ENCODE data around the gene KLK3.

The KLK3 gene

DNA sequence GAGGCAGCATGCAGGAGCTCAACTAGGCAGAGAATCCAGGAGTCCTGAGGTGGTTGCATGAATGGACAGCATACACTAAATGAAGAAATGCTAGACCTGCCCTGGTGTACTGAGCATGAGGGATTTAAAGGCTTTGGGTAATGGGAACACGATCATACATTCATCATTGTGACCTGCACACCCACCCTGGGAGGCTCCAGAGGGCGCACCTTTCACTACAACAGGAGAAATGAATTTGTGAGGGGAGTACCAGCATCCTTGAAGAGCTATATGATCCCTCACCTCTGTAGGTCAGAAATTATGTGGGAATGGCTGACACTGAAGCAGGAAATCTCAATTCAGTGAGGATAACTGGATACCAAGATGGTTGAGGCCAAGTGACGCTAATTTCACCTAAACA lies 27.5 kb downstream of the KLK3 start:
- Histone ChIP-seq H3K4me3 (replicated peaks; ENCODE audit: insufficient read depth, low read length) (no peak overlapping the region), H3K27ac (replicated peaks) (no peak overlapping the region), H3K27me3 (ENCODE audit: insufficient read depth, poor library complexity, severe bottlenecking) (no peaks in the 10 kb centered on the region)
- TF ChIP-seq SPI1 (IDR thresholded peaks at IDR 0.05; ENCODE audit: borderline replicate concordance, low read depth) = no peak
- no peak for TF ChIP-seq GABPA (IDR thresholded peaks at IDR 0.05; ENCODE audit: low read depth)
- TF ChIP-seq, protein P1, sequence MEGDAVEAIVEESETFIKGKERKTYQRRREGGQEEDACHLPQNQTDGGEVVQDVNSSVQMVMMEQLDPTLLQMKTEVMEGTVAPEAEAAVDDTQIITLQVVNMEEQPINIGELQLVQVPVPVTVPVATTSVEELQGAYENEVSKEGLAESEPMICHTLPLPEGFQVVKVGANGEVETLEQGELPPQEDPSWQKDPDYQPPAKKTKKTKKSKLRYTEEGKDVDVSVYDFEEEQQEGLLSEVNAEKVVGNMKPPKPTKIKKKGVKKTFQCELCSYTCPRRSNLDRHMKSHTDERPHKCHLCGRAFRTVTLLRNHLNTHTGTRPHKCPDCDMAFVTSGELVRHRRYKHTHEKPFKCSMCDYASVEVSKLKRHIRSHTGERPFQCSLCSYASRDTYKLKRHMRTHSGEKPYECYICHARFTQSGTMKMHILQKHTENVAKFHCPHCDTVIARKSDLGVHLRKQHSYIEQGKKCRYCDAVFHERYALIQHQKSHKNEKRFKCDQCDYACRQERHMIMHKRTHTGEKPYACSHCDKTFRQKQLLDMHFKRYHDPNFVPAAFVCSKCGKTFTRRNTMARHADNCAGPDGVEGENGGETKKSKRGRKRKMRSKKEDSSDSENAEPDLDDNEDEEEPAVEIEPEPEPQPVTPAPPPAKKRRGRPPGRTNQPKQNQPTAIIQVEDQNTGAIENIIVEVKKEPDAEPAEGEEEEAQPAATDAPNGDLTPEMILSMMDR (IDR thresholded peaks at IDR 0.05; ENCODE audit: insufficient read depth, low read length) = no peak
- TF ChIP-seq POLR2AphosphoS5 (IDR thresholded peaks at IDR 0.05; ENCODE audit: low read depth) = no peak
- TF ChIP-seq, protein P2, sequence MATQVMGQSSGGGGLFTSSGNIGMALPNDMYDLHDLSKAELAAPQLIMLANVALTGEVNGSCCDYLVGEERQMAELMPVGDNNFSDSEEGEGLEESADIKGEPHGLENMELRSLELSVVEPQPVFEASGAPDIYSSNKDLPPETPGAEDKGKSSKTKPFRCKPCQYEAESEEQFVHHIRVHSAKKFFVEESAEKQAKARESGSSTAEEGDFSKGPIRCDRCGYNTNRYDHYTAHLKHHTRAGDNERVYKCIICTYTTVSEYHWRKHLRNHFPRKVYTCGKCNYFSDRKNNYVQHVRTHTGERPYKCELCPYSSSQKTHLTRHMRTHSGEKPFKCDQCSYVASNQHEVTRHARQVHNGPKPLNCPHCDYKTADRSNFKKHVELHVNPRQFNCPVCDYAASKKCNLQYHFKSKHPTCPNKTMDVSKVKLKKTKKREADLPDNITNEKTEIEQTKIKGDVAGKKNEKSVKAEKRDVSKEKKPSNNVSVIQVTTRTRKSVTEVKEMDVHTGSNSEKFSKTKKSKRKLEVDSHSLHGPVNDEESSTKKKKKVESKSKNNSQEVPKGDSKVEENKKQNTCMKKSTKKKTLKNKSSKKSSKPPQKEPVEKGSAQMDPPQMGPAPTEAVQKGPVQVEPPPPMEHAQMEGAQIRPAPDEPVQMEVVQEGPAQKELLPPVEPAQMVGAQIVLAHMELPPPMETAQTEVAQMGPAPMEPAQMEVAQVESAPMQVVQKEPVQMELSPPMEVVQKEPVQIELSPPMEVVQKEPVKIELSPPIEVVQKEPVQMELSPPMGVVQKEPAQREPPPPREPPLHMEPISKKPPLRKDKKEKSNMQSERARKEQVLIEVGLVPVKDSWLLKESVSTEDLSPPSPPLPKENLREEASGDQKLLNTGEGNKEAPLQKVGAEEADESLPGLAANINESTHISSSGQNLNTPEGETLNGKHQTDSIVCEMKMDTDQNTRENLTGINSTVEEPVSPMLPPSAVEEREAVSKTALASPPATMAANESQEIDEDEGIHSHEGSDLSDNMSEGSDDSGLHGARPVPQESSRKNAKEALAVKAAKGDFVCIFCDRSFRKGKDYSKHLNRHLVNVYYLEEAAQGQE (IDR thresholded peaks at IDR 0.05; ENCODE audit: insufficient replicate concordance, low read depth) = no peak
- DNase-seq (ENCODE audit: low read depth in 1 of 2, low spot score in 1 of 2) = no peak

DNA sequence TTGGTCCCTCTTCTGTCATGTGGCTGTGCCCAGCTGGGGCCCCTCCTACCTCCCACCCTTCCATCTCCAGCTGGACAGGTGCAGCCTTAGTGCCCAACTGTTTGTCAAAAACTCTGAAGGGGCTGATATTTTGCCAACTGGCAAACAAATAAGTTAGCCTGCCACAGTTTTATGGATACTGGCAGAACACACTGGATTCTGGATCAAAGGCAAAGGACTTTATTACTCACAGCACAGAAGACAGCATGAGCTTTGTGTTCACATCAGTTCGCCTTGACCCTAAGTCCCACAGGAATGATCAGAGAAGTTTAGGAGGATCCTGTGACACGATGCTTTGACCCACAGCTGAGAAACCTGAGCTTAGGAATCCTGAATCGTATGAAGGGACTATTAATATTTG lies 34.9 kb downstream of the KLK3 start:
- H3K27me3 ChIP-seq (ENCODE audit: insufficient read depth, poor library complexity, severe bottlenecking) = peaks cover 3% of the 10 kb centered on the region
- DNase-seq (ENCODE audit: low read depth in 1 of 2, low spot score in 1 of 2) = no peak
- no peak overlapping the region for H3K27ac ChIP-seq (replicated peaks)
- H3K4me3 ChIP-seq (replicated peaks; ENCODE audit: insufficient read depth, low read length) = no peak overlapping the region
- TF ChIP-seq POLR2AphosphoS5 (IDR thresholded peaks at IDR 0.05; ENCODE audit: low read depth) (no peak), GABPA (IDR thresholded peaks at IDR 0.05; ENCODE audit: low read depth) (no peak), SPI1 (IDR thresholded peaks at IDR 0.05; ENCODE audit: borderline replicate concordance, low read depth) (no peak)
- TF ChIP-seq, protein P1 (IDR thresholded peaks at IDR 0.05; ENCODE audit: insufficient read depth, low read length) = no peak
- TF ChIP-seq, protein P2 (IDR thresholded peaks at IDR 0.05; ENCODE audit: insufficient replicate concordance, low read depth) = no peak

DNA sequence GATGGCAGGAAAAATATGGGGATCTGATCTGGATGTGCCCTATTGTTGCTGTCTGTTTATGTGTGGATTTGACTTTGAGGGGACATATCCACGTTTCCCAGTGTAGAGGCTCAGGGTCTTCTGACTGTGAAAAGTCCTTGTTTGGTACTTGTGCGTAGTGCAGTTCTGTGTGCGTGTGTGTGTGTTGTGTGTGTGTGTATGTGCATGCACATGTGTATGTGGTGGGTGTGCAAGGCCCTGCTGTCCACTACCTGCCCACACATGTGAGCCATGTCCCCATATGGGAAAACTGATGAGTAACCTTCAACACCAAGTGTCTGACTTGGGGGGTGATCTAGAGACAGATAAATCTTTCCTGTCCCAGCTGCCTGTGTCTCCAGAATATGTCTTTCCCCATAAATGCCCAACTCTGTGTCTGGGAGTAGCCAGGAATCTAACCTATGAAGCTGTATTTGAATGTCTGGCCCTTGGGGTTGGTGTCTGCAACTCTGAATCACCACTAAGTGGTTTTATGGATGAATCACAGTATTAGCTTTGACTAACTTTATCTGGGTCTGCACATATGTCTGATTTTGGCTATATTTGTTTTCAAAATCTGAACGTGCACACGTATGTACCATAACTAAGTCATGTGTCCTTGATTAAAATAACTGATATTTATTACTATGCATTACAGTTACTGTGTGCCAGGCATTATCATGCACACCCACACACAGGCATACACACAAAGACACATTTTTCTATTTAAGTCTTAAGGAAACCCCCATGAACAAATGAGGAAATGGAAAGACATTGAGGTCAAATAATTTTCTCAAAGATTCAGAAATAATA lies 35.9 kb downstream of the KLK3 start:
- DNase-seq (ENCODE audit: low read depth in 1 of 2, low spot score in 1 of 2) = no peak
- H3K27me3 ChIP-seq (ENCODE audit: insufficient read depth, poor library complexity, severe bottlenecking) = peaks cover 3% of the 10 kb centered on the region
- TF ChIP-seq, protein P2 (IDR thresholded peaks at IDR 0.05; ENCODE audit: insufficient replicate concordance, low read depth) = no peak
- no peak for TF ChIP-seq POLR2AphosphoS5 (IDR thresholded peaks at IDR 0.05; ENCODE audit: low read depth)
- no peak for TF ChIP-seq SPI1 (IDR thresholded peaks at IDR 0.05; ENCODE audit: borderline replicate concordance, low read depth)
- TF ChIP-seq, protein P1 (IDR thresholded peaks at IDR 0.05; ENCODE audit: insufficient read depth, low read length) = no peak
- TF ChIP-seq GABPA (IDR thresholded peaks at IDR 0.05; ENCODE audit: low read depth) = no peak
- H3K4me3 ChIP-seq (replicated peaks; ENCODE audit: insufficient read depth, low read length) = no peak overlapping the region
- H3K27ac ChIP-seq (replicated peaks) = no peak overlapping the region

Measured in HL-60 (cell line).